A673 (cell line): Measurements from ENCODE around the gene FHIP2A. TPM values are rescaled to one million over a fixed set of nuclear protein-coding genes. Genes with fewer than 3 reads are reported as not detected.
"Not testable (repeated sequence)": the region's sequence is repeated elsewhere in the genome, so short reads cannot be mapped to it uniquely, and the experiment has no call there.

Experiments
- Bru-seq: library from RNA; stranded (reverse); fragments of 400-500 nt; gene quantifications from one replicate; lab custom pipeline; 2021; lab: Mats Ljungman, UMichigan
- BruChase-seq, 2 experiments: library from RNA; stranded (reverse); fragments of 400-500 nt; gene quantifications; one replicate each; lab custom pipeline; 2021; lab: Mats Ljungman, UMichigan
- BruUV-seq: library from RNA; stranded (reverse); fragments of 400-500 nt; replicated peaks from 2 replicates; lab custom pipeline; 2021; lab: Mats Ljungman, UMichigan
- CTCF ChIA-PET: fragments of 300-600 bp; sonication (Branson Sonifier 250); formaldehyde crosslinking; loops from one replicate; lab custom pipeline; 2022; ENCODE audit warnings: antibody characterized with exemption; lab: Charles Lee
- POLR2A ChIA-PET: fragments of 300-600 bp; sonication (Branson Sonifier 250); formaldehyde crosslinking; loops from one replicate; lab custom pipeline; 2022; ENCODE audit warnings: antibody characterized with exemption; ENCODE audit not compliant: low non-redundant PET; lab: Charles Lee
- DNase-seq: peaks from one replicate; pipeline ENCODE4 v3.0.0-alpha.2; 2015; ENCODE audit warnings: low spot score
- H3K27ac ChIP-seq: fragments of 200-600 bp; sonication (generic); 2 replicates; pipeline ENCODE4 v1.5.1; 2016; ENCODE audit warnings: mixed run types, low read depth, mild to moderate bottlenecking, mixed read lengths, antibody characterized with exemption, low read length; ENCODE audit not compliant: poor library complexity, severe bottlenecking
- H3K27me3 ChIP-seq: fragments of 200-600 bp; sonication (generic); replicated peaks from 2 replicates; pipeline ENCODE4 v1.6.1; 2017; ENCODE audit warnings: mixed run types, low read depth, mild to moderate bottlenecking, mixed read lengths, antibody characterized with exemption, low read length; ENCODE audit not compliant: insufficient read depth, poor library complexity
- H3K36me3 ChIP-seq: fragments of 200-600 bp; sonication (generic); 2 replicates; pipeline ENCODE4 v1.6.1; 2016; ENCODE audit warnings: mixed run types, mild to moderate bottlenecking, mixed read lengths, antibody characterized with exemption, low read length; ENCODE audit not compliant: insufficient read depth, poor library complexity, severe bottlenecking
- H3K4me1 ChIP-seq: fragments of 200-600 bp; sonication (generic); 2 replicates; pipeline ENCODE4 v1.6.1; 2017; ENCODE audit warnings: mixed run types, mild to moderate bottlenecking, mixed read lengths, antibody characterized with exemption, low read length; ENCODE audit not compliant: insufficient read depth, poor library complexity, severe bottlenecking
- H3K4me3 ChIP-seq: fragments of 200-600 bp; sonication (generic); 2 replicates; pipeline ENCODE4 v1.5.1; 2016; ENCODE audit warnings: low read depth, mixed run types, mild to moderate bottlenecking, mixed read lengths, low read length; ENCODE audit not compliant: poor library complexity, severe bottlenecking
- H3K9me3 ChIP-seq: fragments of 200-600 bp; sonication (generic); 2 replicates; pipeline ENCODE4 v1.6.1; 2016; ENCODE audit warnings: mixed run types, low read depth, mild to moderate bottlenecking, mixed read lengths, antibody characterized with exemption, low read length; ENCODE audit not compliant: poor library complexity, severe bottlenecking
- CTCF ChIP-seq: fragments of 300-800, 200-600 bp; sonication (generic); conservative IDR thresholded peaks from 2 replicates; pipeline ENCODE4 v1.5.1; 2017; ENCODE audit warnings: low read depth, mild to moderate bottlenecking, antibody characterized with exemption, low read length, moderate library complexity, mixed read lengths
- EZH2 ChIP-seq: fragments of 200-600 bp; sonication (generic); IDR thresholded peaks from 2 replicates; pipeline ENCODE4 v1.6.1; 2017; ENCODE audit warnings: borderline replicate concordance, low read depth, mild to moderate bottlenecking, mixed read lengths, antibody characterized with exemption, low read length; ENCODE audit not compliant: poor library complexity, severe bottlenecking
- intact Hi-C: fragments of 100-400 bp; cut with micrococcal nuclease; formaldehyde crosslinking; loops from one replicate; pipeline ENCODE4 v1.10.0; 2022; ENCODE audit not compliant: unreplicated experiment
- long read RNA-seq: library from polyadenylated mRNA; stranded (forward); transcript quantifications from one replicate; pipeline ENCODE4 v2.0.0, GENCODE V29; 2022
- total RNA-seq: library from RNA; stranded (reverse); gene quantifications from 2 replicates; pipeline ENCODE4 v1.2.3, GENCODE V29; 2021

The FHIP2A gene
- total RNA-seq (14.0 and 14.4 TPM in 2 replicates), Bru-seq, nascent RNA (percentile 70 among the genes with signal in this experiment), BruChase-seq, experiment 1, labeled RNA remaining after a 2-hour chase (percentile 72 among the genes with signal in this experiment), BruChase-seq, experiment 2, labeled RNA remaining after a 6-hour chase (percentile 54 among the genes with signal in this experiment)
- long read RNA-seq, full-length matches to known transcripts = 22 of 30 reads
- long read RNA-seq, partial matches to known transcripts = 1 of 30 reads
- long read RNA-seq, other reads (novel, unspliced or antisense) = 7 of 30 reads

GRCh38 chr10:114821293-114821914, at the start of gene FHIP2A:
TSS of gene FHIP2A (plus strand) at chr10:114821780. CDS start at chr10:114822079, 299 bp downstream.
- intact Hi-C loops = no loop called here
- CTCF ChIA-PET = interaction anchor here (0.6 to 0.7 kb wide), 4 partner anchors 43 to 1732 kb away, joined by 3 to 5 read pairs (median 4); no protein-coding TSS in a partner anchor
- BruUV-seq = no TSS peak

GRCh38 chr10:114772496-114773196, 48.9 kb upstream of the FHIP2A start:
- POLR2A ChIA-PET = no interaction called here
- DNase-seq = no peak
- Histone ChIP-seq H3K27ac (no peak overlapping the region), H3K4me3 (no peak overlapping the region), H3K4me1 (no peaks in the 10 kb centered on the region), H3K9me3 (no peaks in the 10 kb centered on the region), H3K27me3 (peaks cover 36% of the 10 kb centered on the region), H3K36me3 (no peaks in the 10 kb centered on the region)
- intact Hi-C loops = no loop called here
- no TSS peak for BruUV-seq
- TF ChIP-seq EZH2 (no peak), CTCF (no peak)
- CTCF ChIA-PET = no interaction called here

More at GRCh38 chr10:114821293-114821914, at the start of gene FHIP2A:
- H3K36me3 ChIP-seq = no peaks in the 10 kb centered on the region
- H3K27ac ChIP-seq = peak within 1 kb of the TSS; percentile 96
- H3K27me3 ChIP-seq = peaks cover 3% of the 10 kb centered on the region
- peak; percentile 88 for DNase-seq
- no peaks in the 10 kb centered on the region for H3K4me1 ChIP-seq
- POLR2A ChIA-PET = no interaction called here
- TF ChIP-seq CTCF (peak; percentile 41; the same call in 1 of the 2 replicates), EZH2 (no peak)
- peak within 1 kb of the TSS; percentile 92 for H3K4me3 ChIP-seq
- H3K9me3 ChIP-seq = no peaks in the 10 kb centered on the region

GRCh38 chr10:114773197-114773532, 48.4 kb upstream of the FHIP2A start:
- TF ChIP-seq EZH2 (no peak), CTCF (no peak)
- H3K4me1 ChIP-seq = no peaks in the 10 kb centered on the region
- no peaks in the 10 kb centered on the region for H3K9me3 ChIP-seq
- no peak for DNase-seq
- ChIA-PET POLR2A (no interaction called here), CTCF (no interaction called here)
- H3K36me3 ChIP-seq = no peaks in the 10 kb centered on the region
- no peak overlapping the region for H3K27ac ChIP-seq
- H3K27me3 ChIP-seq = peaks cover 33% of the 10 kb centered on the region
- no TSS peak for BruUV-seq
- H3K4me3 ChIP-seq = no peak overlapping the region
- intact Hi-C loops = no loop called here

- intact Hi-C loops = not testable (repeated sequence)
Measured at GRCh38 chr10:114775082-114775481, 46.5 kb upstream of the FHIP2A start.

More at GRCh38 chr10:114775082-114775481, 46.5 kb upstream of the FHIP2A start:
- H3K36me3 ChIP-seq, H3K4me3 ChIP-seq, DNase-seq, CTCF ChIA-PET, H3K9me3 ChIP-seq, H3K4me1 ChIP-seq, POLR2A ChIA-PET, BruUV-seq, H3K27ac ChIP-seq: not testable (repeated sequence)
- H3K27me3 ChIP-seq = peaks cover 15% of the 10 kb centered on the region
